Stimulated activated CD8-positive, alpha-beta memory T cell treated with anti-CD3 and anti-CD28 coated beads, Interleukin-7, amount 100 ng/mL, for 1 hour (primary cell): Measurements from ENCODE around the gene SLC37A2.
"Not testable (repeated sequence)": the region's sequence is repeated elsewhere in the genome, so short reads cannot be mapped to it uniquely, and the experiment has no call there.

ENCODE experiments used
- DNase-seq, 2 donors: peaks; one replicate each; pipeline ENCODE4 v3.0.0-alpha.2; 2020; ENCODE audit warnings: low read depth in 2 of 2

SLC37A2 gene

DNA sequence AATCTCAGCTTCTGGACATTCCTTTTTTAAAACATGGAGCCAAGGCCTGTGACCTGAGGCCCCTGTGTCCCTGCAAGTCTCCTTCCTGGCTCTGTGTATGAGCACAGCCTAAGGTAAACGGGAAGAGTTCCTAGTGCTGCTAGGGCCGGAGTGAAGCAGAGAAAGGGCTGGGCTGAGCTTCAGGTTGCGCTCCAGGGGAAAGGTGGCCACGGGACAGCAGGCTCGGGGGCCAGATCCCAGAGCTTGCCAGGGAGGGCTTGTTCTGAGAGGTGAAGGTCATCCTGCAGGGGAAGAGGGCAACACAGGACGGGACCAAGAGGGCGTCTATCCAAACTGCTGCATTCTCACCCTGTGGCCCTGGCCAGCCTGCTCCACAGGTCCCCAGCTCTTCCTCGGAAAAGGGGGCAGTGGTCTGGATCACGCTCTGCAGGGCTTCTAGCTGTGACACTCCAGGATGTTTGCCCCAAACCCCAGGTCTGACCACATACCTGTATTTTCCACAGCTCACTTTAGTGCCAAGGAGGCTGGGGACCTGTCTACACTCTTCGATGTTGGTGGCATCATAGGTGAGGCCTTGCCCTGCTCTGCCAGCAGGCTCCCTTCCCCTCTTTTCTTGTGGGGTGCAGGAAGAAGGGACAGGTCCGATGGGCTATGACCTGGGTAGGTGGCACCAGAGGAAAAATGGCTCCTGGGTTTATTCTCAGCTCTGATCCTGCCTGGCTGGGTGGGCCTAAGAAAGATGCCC lies 20.4 kb downstream of the SLC37A2 start:
- no peak for DNase-seq

DNA sequence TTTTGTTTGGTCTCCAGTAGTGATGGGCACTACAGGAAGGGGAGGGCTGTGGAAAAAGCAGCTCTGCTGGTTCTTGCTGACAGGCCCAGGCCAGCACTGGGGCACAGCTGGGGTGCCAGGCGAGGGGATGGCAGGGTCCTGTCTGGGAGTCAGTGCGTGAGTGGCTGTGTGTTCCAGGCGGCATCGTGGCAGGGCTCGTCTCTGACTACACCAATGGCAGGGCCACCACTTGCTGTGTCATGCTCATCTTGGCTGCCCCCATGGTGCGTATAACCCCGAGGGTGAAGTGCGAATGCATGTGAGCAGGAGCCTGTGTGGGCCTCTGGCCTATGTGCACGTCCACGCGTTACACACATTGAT lies 20.9 kb downstream of the SLC37A2 start:
- no peak for DNase-seq

DNA sequence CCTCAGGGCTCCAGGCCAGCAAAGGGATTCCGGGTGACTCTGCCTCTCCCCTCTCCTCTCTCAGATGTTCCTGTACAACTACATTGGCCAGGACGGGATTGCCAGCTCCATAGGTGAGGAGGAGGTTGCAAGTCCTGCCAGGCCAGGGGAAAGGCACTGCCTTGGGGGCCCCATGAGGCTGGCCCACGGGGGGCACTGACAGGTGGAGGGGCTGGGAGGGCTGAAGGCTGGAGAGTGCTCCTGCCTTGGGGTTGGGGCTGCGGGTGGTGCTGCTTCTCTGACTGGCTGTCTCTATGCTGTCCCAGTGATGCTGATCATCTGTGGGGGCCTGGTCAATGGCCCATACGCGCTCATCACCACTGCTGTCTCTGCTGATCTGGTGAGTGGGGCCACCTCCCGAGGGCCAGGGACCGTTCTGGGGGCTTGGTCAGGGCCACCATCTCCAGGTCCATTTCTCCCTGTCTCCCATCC lies 21.7 kb downstream of the SLC37A2 start:
- no peak for DNase-seq

DNA sequence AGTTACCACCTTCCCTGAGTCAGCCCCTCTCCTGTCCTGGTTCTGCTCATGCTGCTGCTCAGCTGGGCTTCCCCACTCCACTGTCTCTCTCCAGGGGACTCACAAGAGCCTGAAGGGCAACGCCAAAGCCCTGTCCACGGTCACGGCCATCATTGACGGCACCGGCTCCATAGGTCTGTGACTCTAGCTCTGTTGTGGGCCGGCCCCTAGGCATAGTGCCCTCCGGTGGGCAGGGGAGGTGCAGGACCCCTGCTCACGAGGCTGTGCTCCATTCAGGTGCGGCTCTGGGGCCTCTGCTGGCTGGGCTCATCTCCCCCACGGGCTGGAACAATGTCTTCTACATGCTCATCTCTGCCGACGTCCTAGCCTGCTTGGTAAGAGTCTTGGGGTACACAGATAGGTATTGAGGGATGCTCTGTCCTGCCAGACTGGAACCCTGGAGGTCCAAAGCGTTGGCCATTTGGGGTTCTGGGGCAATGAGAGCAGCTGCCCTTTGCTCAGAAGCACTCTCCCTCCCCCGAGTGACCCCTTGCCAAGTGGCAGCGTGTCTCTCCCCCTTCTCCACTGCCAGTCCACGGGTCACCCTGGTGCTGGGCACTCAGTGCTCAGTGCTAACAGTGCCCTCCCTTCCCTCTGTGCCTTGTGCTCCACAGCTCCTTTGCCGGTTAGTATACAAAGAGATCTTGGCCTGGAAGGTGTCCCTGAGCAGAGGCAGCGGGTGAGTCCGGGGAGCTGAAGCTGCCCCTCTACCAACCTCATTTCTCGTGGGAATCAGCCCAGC lies 22.4 kb downstream of the SLC37A2 start:
- DNase-seq, result no peak

DNA sequence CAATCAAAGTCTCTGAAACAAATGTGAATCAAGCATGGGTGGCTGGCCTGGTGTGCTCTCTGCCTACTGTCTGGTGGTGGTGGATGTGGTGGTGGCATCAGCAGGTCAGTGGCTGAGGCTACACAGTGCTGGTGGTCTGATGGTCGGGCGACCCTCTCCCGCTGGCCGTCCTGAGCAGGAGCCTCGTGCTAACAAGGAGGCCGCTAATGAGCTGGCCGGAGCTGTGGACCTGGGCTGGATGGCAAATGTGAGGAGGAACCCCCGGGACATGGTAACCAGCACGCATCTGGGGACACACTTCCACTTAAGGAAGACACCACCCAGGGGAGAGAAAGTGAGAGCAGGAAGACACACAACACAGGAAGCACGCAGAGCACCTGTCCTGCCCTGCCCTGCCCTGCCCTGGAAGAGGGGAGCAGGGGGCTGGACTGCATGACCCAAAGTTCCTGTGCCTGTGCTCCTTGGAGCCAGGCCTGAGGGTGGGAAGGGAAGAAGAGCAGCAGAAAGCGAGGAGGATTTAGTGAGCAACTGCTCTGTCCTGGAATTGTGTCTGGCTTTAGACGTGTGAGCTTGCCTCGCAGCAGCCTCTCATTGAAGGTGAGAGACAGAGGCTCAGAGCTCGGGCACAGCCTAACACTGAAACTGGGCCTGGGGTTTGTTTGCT lies 23.7 kb downstream of the SLC37A2 start:
- no peak for DNase-seq

DNA sequence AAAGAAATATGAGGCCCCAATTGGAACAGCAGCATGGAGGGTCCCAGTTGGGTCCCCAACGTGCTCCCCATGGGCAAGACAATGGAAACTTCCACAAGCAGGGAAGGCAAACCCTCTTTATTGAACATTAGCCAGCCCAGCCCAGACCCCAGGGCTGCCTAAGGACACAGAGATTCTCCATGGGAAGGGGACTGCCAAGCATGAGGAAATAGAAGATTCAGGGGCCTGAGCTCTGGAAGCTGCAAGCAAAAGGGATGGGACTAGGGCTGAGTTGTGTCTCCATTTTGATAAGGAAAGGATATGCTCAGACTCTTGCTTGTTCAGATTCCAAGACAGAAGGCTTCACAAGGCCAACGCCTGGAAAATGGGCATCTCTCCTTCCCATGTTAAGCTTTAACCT lies 25.0 kb downstream of the SLC37A2 start:
- no peak for DNase-seq

DNA sequence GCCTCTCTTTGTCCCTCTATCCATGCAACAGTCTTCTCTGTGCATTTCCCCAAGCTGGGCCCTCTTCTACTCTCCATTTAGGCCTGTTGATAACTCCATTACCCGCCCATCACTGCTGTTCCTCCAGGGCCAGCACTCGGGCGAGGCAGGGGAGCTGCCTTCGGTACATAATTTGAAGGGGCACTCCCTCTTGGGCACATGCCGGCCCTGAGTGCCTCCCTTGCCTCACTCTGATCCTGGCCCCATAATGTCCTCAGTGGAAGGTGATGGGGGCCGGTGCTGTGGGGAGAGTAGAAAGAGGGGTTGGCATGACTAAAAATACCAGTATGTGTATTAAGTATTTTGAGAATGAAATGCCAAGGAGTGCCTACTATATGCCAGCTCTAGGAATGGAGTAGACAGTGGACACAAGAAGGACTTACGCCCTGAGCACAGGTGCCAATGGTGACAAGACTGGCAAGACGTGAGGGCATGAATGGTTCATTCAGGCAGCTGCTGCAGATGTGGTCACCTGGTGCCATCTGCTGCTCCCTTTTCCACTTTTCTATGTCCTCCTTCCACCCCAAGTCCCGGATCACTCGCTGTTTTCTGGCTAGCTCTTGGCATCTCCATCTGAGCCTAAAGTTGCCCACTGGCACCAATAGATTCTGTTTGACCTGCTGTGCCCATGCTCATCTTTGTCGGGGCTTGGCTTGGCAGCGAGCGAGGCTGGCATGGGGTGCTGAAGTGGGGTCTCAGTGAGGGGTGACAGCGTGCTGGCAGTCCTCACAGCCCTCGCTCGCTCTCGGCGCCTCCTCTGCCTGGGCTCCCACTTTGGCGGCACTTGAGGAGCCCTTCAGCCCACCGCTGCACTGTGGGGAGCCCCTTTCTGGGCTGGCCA lies 25.7 kb downstream of the SLC37A2 start:
- no peak for DNase-seq

GRCh38 chr11:125089481-125089880 lies 26.4 kb downstream of the SLC37A2 start:
- not testable (repeated sequence) for DNase-seq

DNA sequence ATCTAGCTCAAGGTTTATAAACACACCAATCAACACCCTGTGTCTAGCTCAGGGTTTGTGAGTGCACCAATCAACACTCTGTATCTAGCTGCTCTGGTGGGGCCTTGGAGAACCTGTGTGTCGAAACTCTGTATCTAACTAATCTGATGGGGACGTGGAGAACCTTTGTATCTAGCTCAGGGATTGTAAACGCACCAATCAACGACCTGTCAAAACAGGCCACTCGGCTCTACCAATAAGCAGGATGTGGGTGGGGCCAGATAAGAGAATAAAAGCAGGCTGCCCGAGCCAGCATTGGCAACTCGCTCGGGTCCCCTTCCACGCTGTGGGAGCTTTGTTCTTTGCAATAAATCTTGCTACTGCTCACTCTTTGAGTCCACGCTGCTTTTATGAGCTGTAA lies 27.0 kb downstream of the SLC37A2 start:
- DNase-seq, result not testable (repeated sequence)

GRCh38 chr11:125090816-125091215 lies 27.7 kb downstream of the SLC37A2 start:
- no peak for DNase-seq

GRCh38 chr11:125091247-125091876 lies 28.3 kb downstream of the SLC37A2 start:
- no peak for DNase-seq

DNA sequence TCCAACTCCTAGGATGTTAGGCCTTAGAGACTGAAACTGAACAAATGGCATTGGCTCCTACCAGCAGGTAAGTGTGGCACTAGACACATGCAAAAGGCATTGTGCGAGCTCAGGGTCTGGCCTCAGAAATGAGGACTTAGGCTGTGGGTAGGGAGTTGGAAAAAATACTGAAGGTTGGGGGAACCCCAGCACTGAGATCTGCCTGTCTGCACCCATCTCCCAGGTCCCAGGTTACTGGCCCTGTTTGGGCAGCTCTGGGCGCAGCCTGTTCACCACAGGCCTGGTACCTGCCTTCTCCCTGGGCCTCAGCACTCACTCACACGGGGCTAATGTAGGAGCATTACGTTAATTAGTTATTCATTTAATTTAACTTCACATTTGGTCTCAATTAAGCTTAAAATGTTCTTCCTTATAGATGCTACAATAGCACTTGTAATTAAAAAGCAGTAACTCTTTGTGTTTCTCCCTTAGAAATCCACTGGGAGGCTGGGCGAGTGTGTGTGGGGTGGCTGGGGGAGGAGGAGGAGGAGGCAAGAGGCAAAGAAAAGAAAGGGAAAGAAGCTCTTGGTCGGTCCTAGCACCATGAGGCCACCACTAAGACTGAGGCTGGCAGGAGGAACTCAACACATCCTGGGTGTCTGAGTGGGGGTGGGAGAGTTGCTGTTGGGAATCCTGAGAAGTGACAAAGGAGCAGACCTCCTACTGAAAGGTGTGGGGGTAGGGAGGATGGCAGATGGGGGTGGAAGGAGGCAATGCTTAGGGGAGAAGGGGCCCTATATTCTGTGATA lies 29.0 kb downstream of the SLC37A2 start:
- no peak for DNase-seq

- DNase-seq, result no peak
These were observed 29.6 kb downstream of the SLC37A2 start for GRCh38 chr11:125092669-125093068.

DNA sequence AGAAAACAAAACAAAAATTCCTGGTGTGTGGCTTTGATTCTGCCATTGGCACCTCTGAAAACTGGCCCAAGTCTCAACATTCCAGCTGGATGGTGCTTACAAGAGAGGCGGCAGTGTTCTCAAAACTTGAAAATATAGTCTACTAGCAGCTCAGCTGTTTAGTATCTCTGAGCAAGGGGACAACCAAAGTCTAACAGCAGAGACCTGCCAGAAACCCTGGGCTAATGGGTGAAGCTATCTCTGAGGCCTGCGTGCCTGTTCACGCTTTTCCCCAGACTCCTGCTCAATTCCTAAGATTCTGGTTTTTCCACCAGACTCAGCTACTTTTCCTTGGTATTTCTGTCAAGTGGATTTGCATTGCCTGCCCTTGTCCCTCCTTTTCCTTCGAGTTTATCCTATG lies 30.4 kb downstream of the SLC37A2 start:
- DNase-seq, result no peak

DNA sequence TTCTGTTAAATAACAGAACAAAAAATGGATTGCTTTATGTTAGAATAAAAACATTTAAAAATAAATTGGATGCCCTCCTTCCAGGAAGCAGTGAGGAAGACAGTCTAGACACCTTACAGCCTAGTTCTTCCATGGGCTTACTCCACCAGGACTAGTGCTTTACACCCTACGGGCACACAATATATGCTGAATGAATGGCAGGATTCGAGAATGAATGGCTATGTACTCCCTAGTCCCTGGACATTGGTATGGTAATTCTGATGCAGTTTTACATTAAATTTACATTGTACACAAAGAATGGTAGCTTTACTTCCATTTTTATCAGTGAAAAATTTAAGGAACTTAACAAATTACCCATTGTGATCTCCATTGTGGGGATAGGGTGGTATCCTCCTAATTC lies 31.6 kb downstream of the SLC37A2 start:
- DNase-seq, result no peak

GRCh38 chr11:125100136-125100535 lies 37.0 kb downstream of the SLC37A2 start:
- no peak for DNase-seq

GRCh38 chr11:125101596-125101995 lies 38.5 kb downstream of the SLC37A2 start:
- no peak for DNase-seq

GRCh38 chr11:125102025-125102424 lies 38.9 kb downstream of the SLC37A2 start:
- DNase-seq, result no peak

DNA sequence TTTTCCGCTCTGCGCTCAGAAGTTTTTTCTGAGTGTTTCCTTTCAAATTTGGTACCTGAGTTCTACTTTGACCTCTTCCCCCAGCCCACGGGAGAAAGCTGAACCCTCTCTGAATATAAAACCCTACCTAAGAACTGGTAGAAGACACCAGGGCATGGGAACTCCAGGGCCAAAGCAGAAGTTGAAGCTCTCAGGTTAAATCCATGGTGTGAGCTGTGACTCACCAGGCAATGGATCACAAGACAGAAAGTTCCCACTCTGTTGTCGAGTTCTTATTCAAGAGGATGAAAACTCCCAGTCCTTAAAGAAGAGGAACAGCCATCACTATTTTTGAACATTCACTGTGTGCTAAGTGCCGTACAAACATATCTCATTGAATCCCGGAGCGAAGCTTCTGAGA lies 39.4 kb downstream of the SLC37A2 start:
- DNase-seq, result no peak

GRCh38 chr11:125105926-125106325 lies 42.8 kb downstream of the SLC37A2 start:
- no peak for DNase-seq
